Panc1 (cell line): ENCODE data around the gene FAT1.

ENCODE experiments used
- POLR2AphosphoS5 ChIP-seq: IDR thresholded peaks from 2 replicates; pipeline ENCODE4 v1.6.1; 2012; ENCODE audit warnings: mild to moderate bottlenecking, low read depth, low read length, moderate library complexity
- TF ChIP-seq, protein P1 (sequence below): fragments of 450-650 bp; IDR thresholded peaks from 2 replicates; pipeline ENCODE4 v1.5.1; 2017; ENCODE audit warnings: mild to moderate bottlenecking

DNA sequence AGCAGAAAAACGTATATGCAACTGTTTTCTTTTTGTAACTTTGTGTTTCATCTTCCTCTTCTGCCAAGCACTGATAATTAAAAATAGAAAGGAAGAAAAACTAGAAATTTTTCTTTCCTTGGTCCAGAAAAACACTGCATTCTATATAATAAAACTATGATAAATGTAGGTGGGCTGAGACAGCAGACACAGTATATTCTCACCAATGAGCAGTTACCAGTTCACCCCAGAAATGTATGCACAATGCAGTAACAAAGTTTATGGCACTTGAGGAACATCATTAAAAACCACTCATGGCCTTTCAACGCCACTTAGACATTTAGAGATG lies 79.4 kb downstream of the FAT1 start:
- TF ChIP-seq, protein P1, sequence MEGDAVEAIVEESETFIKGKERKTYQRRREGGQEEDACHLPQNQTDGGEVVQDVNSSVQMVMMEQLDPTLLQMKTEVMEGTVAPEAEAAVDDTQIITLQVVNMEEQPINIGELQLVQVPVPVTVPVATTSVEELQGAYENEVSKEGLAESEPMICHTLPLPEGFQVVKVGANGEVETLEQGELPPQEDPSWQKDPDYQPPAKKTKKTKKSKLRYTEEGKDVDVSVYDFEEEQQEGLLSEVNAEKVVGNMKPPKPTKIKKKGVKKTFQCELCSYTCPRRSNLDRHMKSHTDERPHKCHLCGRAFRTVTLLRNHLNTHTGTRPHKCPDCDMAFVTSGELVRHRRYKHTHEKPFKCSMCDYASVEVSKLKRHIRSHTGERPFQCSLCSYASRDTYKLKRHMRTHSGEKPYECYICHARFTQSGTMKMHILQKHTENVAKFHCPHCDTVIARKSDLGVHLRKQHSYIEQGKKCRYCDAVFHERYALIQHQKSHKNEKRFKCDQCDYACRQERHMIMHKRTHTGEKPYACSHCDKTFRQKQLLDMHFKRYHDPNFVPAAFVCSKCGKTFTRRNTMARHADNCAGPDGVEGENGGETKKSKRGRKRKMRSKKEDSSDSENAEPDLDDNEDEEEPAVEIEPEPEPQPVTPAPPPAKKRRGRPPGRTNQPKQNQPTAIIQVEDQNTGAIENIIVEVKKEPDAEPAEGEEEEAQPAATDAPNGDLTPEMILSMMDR = no peak
- TF ChIP-seq POLR2AphosphoS5 = no peak
